ENCODE data around the gene FOXL2. TPM values are rescaled to one million over a fixed set of nuclear protein-coding genes. Genes with fewer than 3 reads are reported as not detected.
A peak's percentile ranks its signal among the peaks of the same experiment; 100 is the strongest.

FOXL2 gene
- total RNA-seq, 2 donors from 2014 or later, result 0.07 TPM; not detected in 1

GRCh38 chr3:138915503-138916498, 31.1 kb downstream of the FOXL2 start:
- H3K9ac ChIP-seq (ENCODE audit: low read depth in 2 of 2, low read length in 2 of 2), result peak overlapping the region; percentile 86 to 90
- DNase-seq, result peak; percentile 95
- peak; percentile 79 for TF ChIP-seq CTCF (IDR thresholded peaks at IDR 0.05)
- no peaks in the 10 kb centered on the region for H3K9me3 ChIP-seq
- H3K36me3 ChIP-seq, result no peaks in the 10 kb centered on the region
- H3K27ac ChIP-seq, result peak overlapping the region; percentile 92
- intact Hi-C loops (cut with DNase I), result loop anchor here (2.0 kb wide), 1 partner anchor 321 kb away; the partner anchor contains the start of gene CEP70
- H3K4me3 ChIP-seq, result peak overlapping the region; percentile 78
- H3K27me3 ChIP-seq, result no peaks in the 10 kb centered on the region
- no peaks in the 10 kb centered on the region for H3K4me1 ChIP-seq

- H3K9ac ChIP-seq (ENCODE audit: low read depth in 2 of 2, low read length in 2 of 2), result peak overlapping the region; percentile 86 to 90
- intact Hi-C loops (cut with DNase I), result loop anchor here (2.0 to 5.0 kb wide), 2 partner anchors 73 to 320 kb away; partner anchors contain the start of gene CEP70
- no peak for DNase-seq
These were observed 32.0 kb downstream of the FOXL2 start for GRCh38 chr3:138914870-138915502.

GRCh38 chr3:138913766-138914165, 33.2 kb downstream of the FOXL2 start:
- Histone ChIP-seq H3K36me3 (no peaks in the 10 kb centered on the region), H3K4me1 (no peaks in the 10 kb centered on the region), H3K9ac (ENCODE audit: low read depth in 2 of 2, low read length in 2 of 2) (no peak overlapping the region), H3K27me3 (no peaks in the 10 kb centered on the region), H3K27ac (no peak overlapping the region), H3K4me3 (no peak overlapping the region), H3K9me3 (no peaks in the 10 kb centered on the region)
- DNase-seq, result no peak
- TF ChIP-seq CTCF (IDR thresholded peaks at IDR 0.05), result no peak
- intact Hi-C loops (cut with DNase I), result loop anchor here (2.0 to 5.0 kb wide), 2 partner anchors 71 to 319 kb away; partner anchors contain the start of gene CEP70

More at GRCh38 chr3:138914870-138915502, 32.0 kb downstream of the FOXL2 start:
- Histone ChIP-seq H3K4me3 (peak overlapping the region; percentile 78), H3K36me3 (no peaks in the 10 kb centered on the region), H3K27ac (peak overlapping the region; percentile 92), H3K4me1 (no peaks in the 10 kb centered on the region), H3K27me3 (no peaks in the 10 kb centered on the region), H3K9me3 (no peaks in the 10 kb centered on the region)
- no peak for TF ChIP-seq CTCF (IDR thresholded peaks at IDR 0.05)

- Histone ChIP-seq H3K36me3 (no peaks in the 10 kb centered on the region), H3K4me3 (no peak overlapping the region), H3K9me3 (no peaks in the 10 kb centered on the region), H3K27ac (no peak overlapping the region), H3K4me1 (no peaks in the 10 kb centered on the region), H3K27me3 (no peaks in the 10 kb centered on the region), H3K9ac (ENCODE audit: low read depth in 2 of 2, low read length in 2 of 2) (no peak overlapping the region)
- no peak for DNase-seq
- intact Hi-C loops (cut with DNase I), result loop anchor here (5.0 kb wide), 1 partner anchor 70 kb away; no protein-coding TSS in a partner anchor
- no peak for TF ChIP-seq CTCF (IDR thresholded peaks at IDR 0.05)
These were observed 34.7 kb downstream of the FOXL2 start for GRCh38 chr3:138912237-138912636.

- H3K4me3 ChIP-seq, result no peak overlapping the region
- intact Hi-C loops (cut with DNase I), result loop anchor here (5.0 kb wide), 1 partner anchor 69 kb away; no protein-coding TSS in a partner anchor
These were observed 35.3 kb downstream of the FOXL2 start for GRCh38 chr3:138911621-138912020.

More at GRCh38 chr3:138911621-138912020, 35.3 kb downstream of the FOXL2 start:
- H3K27me3 ChIP-seq, result no peaks in the 10 kb centered on the region
- H3K27ac ChIP-seq, result no peak overlapping the region
- no peaks in the 10 kb centered on the region for H3K4me1 ChIP-seq
- no peak overlapping the region for H3K9ac ChIP-seq (ENCODE audit: low read depth in 2 of 2, low read length in 2 of 2)
- no peaks in the 10 kb centered on the region for H3K36me3 ChIP-seq
- H3K9me3 ChIP-seq, result no peaks in the 10 kb centered on the region
- TF ChIP-seq CTCF (IDR thresholded peaks at IDR 0.05), result no peak
- no peak for DNase-seq
